ENCODE measurements around the gene ERVV-1.

- TF ChIP-seq CTCF (conservative IDR thresholded peaks at IDR 0.05; ENCODE audit: low read length) (no peak), EZH2phosphoT487 (IDR thresholded peaks at IDR 0.05; ENCODE audit: borderline replicate concordance, low read depth, low read length) (no peak)
Observed at GRCh38 chr19:53012006-53012405, 1.7 kb upstream of the ERVV-1 start.
